ENCODE measurements around the gene POU5F1. TPM values are rescaled to one million over a fixed set of nuclear protein-coding genes. Genes with fewer than 3 reads are reported as not detected.

The POU5F1 gene
- total RNA-seq, 1 experiment from 2014 or later, result 1.1 TPM

DNA sequence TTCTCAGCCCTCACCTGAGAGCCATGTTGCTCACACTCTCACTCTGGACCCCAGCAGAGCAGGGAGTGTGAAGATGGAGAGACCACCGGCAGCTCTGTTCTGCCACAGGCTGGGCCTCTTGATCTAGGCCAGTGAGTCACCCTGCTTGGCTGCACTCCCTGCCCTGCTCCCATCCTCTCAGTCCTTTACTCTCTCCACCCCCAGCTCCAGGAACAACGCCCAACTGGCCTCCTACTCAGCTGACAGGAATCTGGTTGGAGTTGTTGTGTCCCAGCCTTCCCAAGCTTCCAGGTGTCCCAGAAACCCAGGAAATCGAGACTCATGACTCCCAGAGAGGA, 56.0 kb downstream of the POU5F1 start, which contains the start of gene PSORS1C1:
PSORS1C1 (plus strand) TSS at position 260 of the 338 bp plus-strand sequence. CDS start 14,833 bp downstream, outside the sequence.
- no peaks in the 10 kb centered on the region; the same call in 1 of the 2 replicates for H3K27me3 ChIP-seq (ENCODE audit: control insufficient read depth, insufficient read depth, low read length)
- ATAC-seq (peak; percentile 88), DNase-seq (ENCODE audit: low read depth, low spot score) (peak; percentile 72)
- no peaks in the 10 kb centered on the region for H3K36me3 ChIP-seq (ENCODE audit: control insufficient read depth, insufficient read depth, low read length)
- BruUV-seq (replicated peaks), result no TSS peak
- peaks cover 22% of the 10 kb centered on the region for H3K4me1 ChIP-seq (ENCODE audit: control insufficient read depth, insufficient read depth, low read length)
- ChIA-PET CTCF (interaction anchor here (1.5 kb wide), 1 partner anchor 27 kb away, joined by 5 read pairs; no protein-coding TSS in a partner anchor), POLR2A (no interaction called here)
- no peaks in the 10 kb centered on the region for H3K9me3 ChIP-seq (ENCODE audit: control insufficient read depth, insufficient read depth, low read depth, low read length)
- peak within 1 kb of the TSS; percentile 9 to 45; a peak in 3 of 4 replicates for H3K4me3 ChIP-seq (ENCODE audit: low read depth in 2 of 2, low read length in 2 of 2)
- in situ Hi-C loops (cut with HindIII; ENCODE audit: low pct_unique_long_range_greater_than_20kb, low sequenced_read_pairs), result no loop called here
- intact Hi-C loops (cut with micrococcal nuclease; ENCODE audit: unreplicated experiment), result no loop called here
- peak within 1 kb of the TSS; percentile 67 for H3K27ac ChIP-seq (ENCODE audit: low read length)
- TF ChIP-seq, protein P1, sequence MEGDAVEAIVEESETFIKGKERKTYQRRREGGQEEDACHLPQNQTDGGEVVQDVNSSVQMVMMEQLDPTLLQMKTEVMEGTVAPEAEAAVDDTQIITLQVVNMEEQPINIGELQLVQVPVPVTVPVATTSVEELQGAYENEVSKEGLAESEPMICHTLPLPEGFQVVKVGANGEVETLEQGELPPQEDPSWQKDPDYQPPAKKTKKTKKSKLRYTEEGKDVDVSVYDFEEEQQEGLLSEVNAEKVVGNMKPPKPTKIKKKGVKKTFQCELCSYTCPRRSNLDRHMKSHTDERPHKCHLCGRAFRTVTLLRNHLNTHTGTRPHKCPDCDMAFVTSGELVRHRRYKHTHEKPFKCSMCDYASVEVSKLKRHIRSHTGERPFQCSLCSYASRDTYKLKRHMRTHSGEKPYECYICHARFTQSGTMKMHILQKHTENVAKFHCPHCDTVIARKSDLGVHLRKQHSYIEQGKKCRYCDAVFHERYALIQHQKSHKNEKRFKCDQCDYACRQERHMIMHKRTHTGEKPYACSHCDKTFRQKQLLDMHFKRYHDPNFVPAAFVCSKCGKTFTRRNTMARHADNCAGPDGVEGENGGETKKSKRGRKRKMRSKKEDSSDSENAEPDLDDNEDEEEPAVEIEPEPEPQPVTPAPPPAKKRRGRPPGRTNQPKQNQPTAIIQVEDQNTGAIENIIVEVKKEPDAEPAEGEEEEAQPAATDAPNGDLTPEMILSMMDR (IDR thresholded peaks at IDR 0.05), result no peak
- TF ChIP-seq SIN3A (IDR thresholded peaks at IDR 0.05; ENCODE audit: borderline replicate concordance, insufficient read depth, low read depth, low read length), result no peak
- TF ChIP-seq, protein P2, sequence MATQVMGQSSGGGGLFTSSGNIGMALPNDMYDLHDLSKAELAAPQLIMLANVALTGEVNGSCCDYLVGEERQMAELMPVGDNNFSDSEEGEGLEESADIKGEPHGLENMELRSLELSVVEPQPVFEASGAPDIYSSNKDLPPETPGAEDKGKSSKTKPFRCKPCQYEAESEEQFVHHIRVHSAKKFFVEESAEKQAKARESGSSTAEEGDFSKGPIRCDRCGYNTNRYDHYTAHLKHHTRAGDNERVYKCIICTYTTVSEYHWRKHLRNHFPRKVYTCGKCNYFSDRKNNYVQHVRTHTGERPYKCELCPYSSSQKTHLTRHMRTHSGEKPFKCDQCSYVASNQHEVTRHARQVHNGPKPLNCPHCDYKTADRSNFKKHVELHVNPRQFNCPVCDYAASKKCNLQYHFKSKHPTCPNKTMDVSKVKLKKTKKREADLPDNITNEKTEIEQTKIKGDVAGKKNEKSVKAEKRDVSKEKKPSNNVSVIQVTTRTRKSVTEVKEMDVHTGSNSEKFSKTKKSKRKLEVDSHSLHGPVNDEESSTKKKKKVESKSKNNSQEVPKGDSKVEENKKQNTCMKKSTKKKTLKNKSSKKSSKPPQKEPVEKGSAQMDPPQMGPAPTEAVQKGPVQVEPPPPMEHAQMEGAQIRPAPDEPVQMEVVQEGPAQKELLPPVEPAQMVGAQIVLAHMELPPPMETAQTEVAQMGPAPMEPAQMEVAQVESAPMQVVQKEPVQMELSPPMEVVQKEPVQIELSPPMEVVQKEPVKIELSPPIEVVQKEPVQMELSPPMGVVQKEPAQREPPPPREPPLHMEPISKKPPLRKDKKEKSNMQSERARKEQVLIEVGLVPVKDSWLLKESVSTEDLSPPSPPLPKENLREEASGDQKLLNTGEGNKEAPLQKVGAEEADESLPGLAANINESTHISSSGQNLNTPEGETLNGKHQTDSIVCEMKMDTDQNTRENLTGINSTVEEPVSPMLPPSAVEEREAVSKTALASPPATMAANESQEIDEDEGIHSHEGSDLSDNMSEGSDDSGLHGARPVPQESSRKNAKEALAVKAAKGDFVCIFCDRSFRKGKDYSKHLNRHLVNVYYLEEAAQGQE (IDR thresholded peaks at IDR 0.05; ENCODE audit: insufficient read depth in 1 of 2, low read depth in 2 of 2, low read length in 1 of 2), result no peak
- TF ChIP-seq POLR2AphosphoS5 (IDR thresholded peaks at IDR 0.05; ENCODE audit: low read depth, low read length), result no peak; the same call in 1 of the 2 replicates

Other genes starting within 250 kb of the POU5F1 start
- gene SFTA2, start 238.5 kb downstream of the POU5F1 start, total RNA-seq (2021; ENCODE audit: unreplicated experiment), result not detected
- not detected for gene MUCL3, start 229.7 kb downstream of the POU5F1 start, total RNA-seq (2021; ENCODE audit: unreplicated experiment)
- not detected for gene MUC21, start 187.0 kb downstream of the POU5F1 start, total RNA-seq (2021; ENCODE audit: unreplicated experiment)
- not detected for gene MUC22, start 160.2 kb downstream of the POU5F1 start, total RNA-seq (2021; ENCODE audit: unreplicated experiment)
- gene C6orf15, start 58.1 kb downstream of the POU5F1 start, total RNA-seq (2021; ENCODE audit: unreplicated experiment), result not detected
- gene PSORS1C1, start 55.9 kb downstream of the POU5F1 start, total RNA-seq (2021; ENCODE audit: unreplicated experiment), result 2.9 TPM
- not detected for gene CDSN, start 50.2 kb downstream of the POU5F1 start, total RNA-seq (2021; ENCODE audit: unreplicated experiment)
- gene PSORS1C2, start 31.6 kb downstream of the POU5F1 start, total RNA-seq (2021; ENCODE audit: unreplicated experiment), result not detected
- 37.1 TPM for gene CCHCR1, start 12.9 kb downstream of the POU5F1 start, total RNA-seq (2021; ENCODE audit: unreplicated experiment)
- gene TCF19, start 12.1 kb downstream of the POU5F1 start, total RNA-seq (2021; ENCODE audit: unreplicated experiment), result 21.4 TPM
- 170 TPM for gene HLA-C, start 101.4 kb upstream of the POU5F1 start, total RNA-seq (2021; ENCODE audit: unreplicated experiment)
- 191 TPM for gene HLA-B, start 186.5 kb upstream of the POU5F1 start, total RNA-seq (2021; ENCODE audit: unreplicated experiment)
- gene MICA, start 232.9 kb upstream of the POU5F1 start, total RNA-seq (2021; ENCODE audit: unreplicated experiment), result 33.9 TPM

Measured in Panc1 (cell line).